HG02981 (cell line): ENCODE measurements around the gene ARHGEF39.
A peak's percentile ranks its signal among the peaks of the same experiment; 100 is the strongest.
"Not testable (repeated sequence)": the region's sequence is repeated elsewhere in the genome, so short reads cannot be mapped to it uniquely, and the experiment has no call there.

ENCODE experiments used
- ATAC-seq: cut with Tn5 transposase; IDR thresholded peaks from one replicate; pipeline ENCODE4 v1.9.1; 2021; ENCODE audit warnings: mild to moderate bottlenecking, moderate library complexity; ENCODE audit not compliant: unreplicated experiment

The ARHGEF39 gene

GRCh38 chr9:35653611-35654010, 11.4 kb downstream of the ARHGEF39 start:
- ATAC-seq = no peak

GRCh38 chr9:35652829-35653209, 12.2 kb downstream of the ARHGEF39 start:
- no peak for ATAC-seq

GRCh38 chr9:35651956-35652828, 12.8 kb downstream of the ARHGEF39 start:
- ATAC-seq = no peak

GRCh38 chr9:35650341-35651158, 14.4 kb downstream of the ARHGEF39 start, which contains the start of gene SIT1:
Gene SIT1 (minus strand): TSS chr9:35650931. CDS start chr9:35650853, 78 bp downstream.
- no peak for ATAC-seq

- ATAC-seq = no peak
Measured at GRCh38 chr9:35649431-35650340, 15.3 kb downstream of the ARHGEF39 start.

- ATAC-seq = peak; percentile 84
Measured at GRCh38 chr9:35646533-35647265, 18.3 kb downstream of the ARHGEF39 start.

- ATAC-seq = no peak
Measured at GRCh38 chr9:35646153-35646532, 18.9 kb downstream of the ARHGEF39 start.

- ATAC-seq = not testable (repeated sequence)
Measured at GRCh38 chr9:35645736-35646135, 19.3 kb downstream of the ARHGEF39 start.

- ATAC-seq = no peak
Measured at GRCh38 chr9:35643046-35643445, 21.9 kb downstream of the ARHGEF39 start.

- not testable (repeated sequence) for ATAC-seq
Measured at GRCh38 chr9:35641478-35641877, 23.5 kb downstream of the ARHGEF39 start.

- not testable (repeated sequence) for ATAC-seq
Measured at GRCh38 chr9:35640431-35640830, 24.6 kb downstream of the ARHGEF39 start.

GRCh38 chr9:35639631-35640030, 25.4 kb downstream of the ARHGEF39 start:
- ATAC-seq = no peak

GRCh38 chr9:35639225-35639624, 25.8 kb downstream of the ARHGEF39 start:
- not testable (repeated sequence) for ATAC-seq

- ATAC-seq = not testable (repeated sequence)
Measured at GRCh38 chr9:35638751-35639150, 26.2 kb downstream of the ARHGEF39 start.

GRCh38 chr9:35637427-35637955, 27.5 kb downstream of the ARHGEF39 start:
- not testable (repeated sequence) for ATAC-seq

GRCh38 chr9:35636877-35637246, 28.1 kb downstream of the ARHGEF39 start:
- ATAC-seq = not testable (repeated sequence)

GRCh38 chr9:35636135-35636876, 28.7 kb downstream of the ARHGEF39 start:
- ATAC-seq = no peak

- no peak for ATAC-seq
Measured at GRCh38 chr9:35635730-35636129, 29.3 kb downstream of the ARHGEF39 start.

- no peak for ATAC-seq
Measured at GRCh38 chr9:35629597-35629996, 35.4 kb downstream of the ARHGEF39 start.
